ENCODE data around the gene CETN2.

DNA sequence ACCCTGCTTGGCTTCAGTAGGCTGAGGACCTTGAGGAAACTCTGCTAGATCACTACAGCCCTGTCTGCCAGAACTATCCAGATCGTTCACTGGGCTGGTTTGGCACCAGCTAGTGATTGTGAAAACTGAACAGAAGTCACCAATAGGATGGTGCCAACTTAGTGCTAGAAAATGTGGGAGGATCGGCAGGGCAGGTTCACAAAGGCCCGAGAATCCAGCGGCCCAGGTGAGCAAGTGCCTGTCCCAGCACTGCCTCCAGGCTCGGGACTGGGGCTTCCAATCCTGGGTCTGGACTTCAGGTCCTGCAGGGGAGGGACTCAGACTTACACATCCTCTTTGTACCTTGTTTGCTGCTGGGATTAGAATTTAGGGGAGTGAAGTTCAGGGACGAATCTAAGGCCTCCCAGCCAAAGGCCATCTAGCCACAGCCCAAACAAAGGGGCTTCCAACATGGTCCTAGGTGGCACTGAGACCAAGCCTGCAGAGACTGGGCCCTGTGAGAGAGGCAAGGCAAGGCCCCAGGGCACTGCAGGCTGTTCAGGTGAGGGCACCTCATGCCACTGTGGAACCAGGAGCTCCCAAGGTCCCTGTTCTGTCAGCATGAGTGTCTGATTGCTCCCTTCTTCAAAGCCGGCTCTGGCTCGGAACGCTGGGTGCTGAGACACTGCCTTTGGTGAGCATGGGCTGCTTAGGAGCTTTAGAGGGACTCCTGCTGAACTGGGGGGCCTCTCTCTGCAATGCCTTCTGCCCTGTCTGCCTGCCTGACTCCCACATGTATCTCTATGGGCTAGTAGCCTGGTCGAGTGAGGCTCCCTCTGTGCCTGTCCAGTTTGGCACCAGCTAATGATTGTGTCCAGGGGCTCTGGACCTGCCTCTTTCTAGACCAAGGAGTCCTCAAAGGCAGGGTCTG is 46.6 kb upstream of the CETN2 start:
- TF ChIP-seq CTCF (IDR thresholded peaks at IDR 0.05; ENCODE audit: insufficient read depth, low read length, poor library complexity, severe bottlenecking) = no peak
- TF ChIP-seq EZH2phosphoT487 (conservative IDR thresholded peaks at IDR 0.05; ENCODE audit: low read length) = no peak
